Adipocyte (in vitro differentiated cells): ENCODE data around the gene OR2F1.

Source experiments
- DNase-seq: peaks from one replicate; pipeline ENCODE4 v3.0.0-alpha.2; 2015; ENCODE audit warnings: low read depth
- H3K27me3 ChIP-seq: replicated peaks from 2 replicates; pipeline ENCODE4 v1.7.0; 2013; ENCODE audit warnings: mild to moderate bottlenecking, low read length, moderate library complexity; ENCODE audit not compliant: control insufficient read depth, insufficient read depth
- H3K36me3 ChIP-seq: 2 replicates; pipeline ENCODE4 v1.7.0; 2013; ENCODE audit warnings: low read length, mild to moderate bottlenecking, moderate library complexity; ENCODE audit not compliant: control insufficient read depth, insufficient read depth, severe bottlenecking
- H3K4me1 ChIP-seq: 2 replicates; pipeline ENCODE4 v1.7.0; 2013; ENCODE audit warnings: mild to moderate bottlenecking, low read length, moderate library complexity; ENCODE audit not compliant: control insufficient read depth, insufficient read depth
- H3K4me3 ChIP-seq: 2 replicates; pipeline ENCODE4 v1.7.0; 2013; ENCODE audit warnings: mild to moderate bottlenecking, low read length, moderate library complexity
- H3K9ac ChIP-seq: 2 replicates; pipeline ENCODE4 v1.7.0; 2013; ENCODE audit warnings: mild to moderate bottlenecking, low read length, moderate library complexity
- H3K9me3 ChIP-seq: 2 replicates; pipeline ENCODE4 v1.7.0; 2013; ENCODE audit warnings: mild to moderate bottlenecking, low read length, moderate library complexity; ENCODE audit not compliant: control insufficient read depth

OR2F1 gene

GRCh38 chr7:143954544-143954943 is at the start of gene OR2F1:
Gene OR2F1 (plus strand): TSS chr7:143954844. CDS start chr7:143959971, 5,127 bp downstream.
- H3K27me3 ChIP-seq = peaks cover 9% of the 10 kb centered on the region
- H3K9me3 ChIP-seq = no peaks in the 10 kb centered on the region
- no peaks in the 10 kb centered on the region for H3K4me1 ChIP-seq
- H3K9ac ChIP-seq = no peak within 1 kb of the TSS
- DNase-seq = no peak
- no peak within 1 kb of the TSS for H3K4me3 ChIP-seq
- no peaks in the 10 kb centered on the region for H3K36me3 ChIP-seq

GRCh38 chr7:143905509-143905908 is 49.1 kb upstream of the OR2F1 start:
- no peak for DNase-seq
- H3K9me3 ChIP-seq = no peaks in the 10 kb centered on the region
- H3K9ac ChIP-seq = no peak overlapping the region
- H3K4me3 ChIP-seq = no peak overlapping the region
- no peaks in the 10 kb centered on the region for H3K27me3 ChIP-seq
- peaks cover 32% of the 10 kb centered on the region for H3K4me1 ChIP-seq
- no peaks in the 10 kb centered on the region for H3K36me3 ChIP-seq

- H3K9me3 ChIP-seq = no peaks in the 10 kb centered on the region
- no peak for DNase-seq
- no peaks in the 10 kb centered on the region for H3K27me3 ChIP-seq
- H3K4me1 ChIP-seq = peaks cover 33% of the 10 kb centered on the region
- no peak overlapping the region for H3K4me3 ChIP-seq
- no peak overlapping the region for H3K9ac ChIP-seq
- H3K36me3 ChIP-seq = no peaks in the 10 kb centered on the region
These were observed 48.5 kb upstream of the OR2F1 start for GRCh38 chr7:143906151-143906550.

- Histone ChIP-seq H3K4me3 (no peak overlapping the region), H3K9me3 (no peaks in the 10 kb centered on the region), H3K36me3 (no peaks in the 10 kb centered on the region), H3K9ac (no peak overlapping the region), H3K4me1 (peaks cover 33% of the 10 kb centered on the region), H3K27me3 (no peaks in the 10 kb centered on the region)
- no peak for DNase-seq
These were observed 47.7 kb upstream of the OR2F1 start for GRCh38 chr7:143906895-143907294.

GRCh38 chr7:143908120-143908519 is 46.5 kb upstream of the OR2F1 start:
- Histone ChIP-seq H3K4me3 (no peak overlapping the region), H3K4me1 (peaks cover 33% of the 10 kb centered on the region), H3K27me3 (no peaks in the 10 kb centered on the region), H3K36me3 (no peaks in the 10 kb centered on the region), H3K9ac (no peak overlapping the region), H3K9me3 (no peaks in the 10 kb centered on the region)
- no peak for DNase-seq

GRCh38 chr7:143909863-143910262 is 44.8 kb upstream of the OR2F1 start:
- Histone ChIP-seq H3K36me3 (no peaks in the 10 kb centered on the region), H3K9ac (peak overlapping the region; percentile 46)
- peak; percentile 41 for DNase-seq

GRCh38 chr7:143910473-143911248 is 44.0 kb upstream of the OR2F1 start:
- peak; percentile 40 for DNase-seq

More at GRCh38 chr7:143909863-143910262, 44.8 kb upstream of the OR2F1 start:
- Histone ChIP-seq H3K4me1 (peaks cover 33% of the 10 kb centered on the region), H3K9me3 (no peaks in the 10 kb centered on the region), H3K27me3 (no peaks in the 10 kb centered on the region), H3K4me3 (peak overlapping the region; percentile 45)

GRCh38 chr7:143913945-143914615 is 40.6 kb upstream of the OR2F1 start:
- DNase-seq = no peak
- Histone ChIP-seq H3K27me3 (no peaks in the 10 kb centered on the region), H3K9ac (no peak overlapping the region), H3K4me1 (peaks cover 19% of the 10 kb centered on the region), H3K9me3 (no peaks in the 10 kb centered on the region), H3K4me3 (no peak overlapping the region), H3K36me3 (no peaks in the 10 kb centered on the region)

More at GRCh38 chr7:143910473-143911248, 44.0 kb upstream of the OR2F1 start:
- no peaks in the 10 kb centered on the region for H3K36me3 ChIP-seq
- H3K4me3 ChIP-seq = peak overlapping the region; percentile 45
- peak overlapping the region; percentile 46 for H3K9ac ChIP-seq
- H3K9me3 ChIP-seq = no peaks in the 10 kb centered on the region
- no peaks in the 10 kb centered on the region for H3K27me3 ChIP-seq
- peaks cover 27% of the 10 kb centered on the region for H3K4me1 ChIP-seq

- H3K9me3 ChIP-seq = no peaks in the 10 kb centered on the region
- H3K27me3 ChIP-seq = no peaks in the 10 kb centered on the region
- H3K9ac ChIP-seq = no peak overlapping the region
- H3K4me3 ChIP-seq = no peak overlapping the region
- DNase-seq = no peak
- no peaks in the 10 kb centered on the region for H3K36me3 ChIP-seq
- peaks cover 11% of the 10 kb centered on the region for H3K4me1 ChIP-seq
These were observed 39.5 kb upstream of the OR2F1 start for GRCh38 chr7:143914938-143915652.

GRCh38 chr7:143924851-143925250 is 29.8 kb upstream of the OR2F1 start:
- Histone ChIP-seq H3K9ac (no peak overlapping the region), H3K27me3 (no peaks in the 10 kb centered on the region), H3K4me1 (no peaks in the 10 kb centered on the region), H3K9me3 (no peaks in the 10 kb centered on the region), H3K4me3 (no peak overlapping the region), H3K36me3 (no peaks in the 10 kb centered on the region)
- no peak for DNase-seq

- no peaks in the 10 kb centered on the region for H3K9me3 ChIP-seq
- H3K4me3 ChIP-seq = no peak overlapping the region
- H3K9ac ChIP-seq = no peak overlapping the region
- peak; percentile 44 for DNase-seq
- no peaks in the 10 kb centered on the region for H3K27me3 ChIP-seq
- H3K4me1 ChIP-seq = no peaks in the 10 kb centered on the region
- no peaks in the 10 kb centered on the region for H3K36me3 ChIP-seq
These were observed 25.3 kb upstream of the OR2F1 start for GRCh38 chr7:143929224-143929920.
